ENCODE data around the gene RUSC1.
A peak's percentile ranks its signal among the peaks of the same experiment; 100 is the strongest.

Gene RUSC1

DNA sequence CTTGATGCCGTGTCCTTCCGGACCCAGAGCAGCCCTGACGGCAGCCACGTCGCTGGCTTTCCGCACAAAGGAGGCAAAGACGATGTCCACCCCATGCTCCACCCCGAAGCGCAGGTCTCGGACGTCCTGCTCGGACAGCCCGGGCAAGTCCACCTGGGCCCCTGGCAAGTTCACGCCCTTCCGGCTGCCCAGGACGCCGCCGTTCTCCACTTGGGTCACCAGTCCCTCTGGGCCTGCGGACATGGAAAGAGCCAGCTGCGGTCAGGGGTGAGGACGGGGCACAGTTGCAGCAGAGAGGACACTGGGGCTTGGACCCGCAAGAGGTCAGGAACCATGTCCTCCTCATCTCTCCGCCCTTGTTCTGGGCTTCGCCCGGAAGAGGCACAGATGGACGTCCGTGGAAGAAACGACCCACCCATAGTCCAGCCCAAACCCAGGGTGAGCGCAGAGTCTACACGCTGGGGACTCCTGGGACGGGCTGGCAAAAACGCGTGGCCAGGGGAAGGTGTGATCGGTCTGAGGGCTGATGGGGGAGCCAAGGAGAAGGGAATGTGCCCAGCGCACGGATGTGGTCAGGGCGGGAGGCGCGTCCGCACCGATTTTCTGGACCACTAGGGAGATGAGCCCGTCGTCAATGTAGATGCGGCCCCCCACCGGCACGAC is 26.0 kb upstream of the RUSC1 start:
- TF ChIP-seq, protein P1, sequence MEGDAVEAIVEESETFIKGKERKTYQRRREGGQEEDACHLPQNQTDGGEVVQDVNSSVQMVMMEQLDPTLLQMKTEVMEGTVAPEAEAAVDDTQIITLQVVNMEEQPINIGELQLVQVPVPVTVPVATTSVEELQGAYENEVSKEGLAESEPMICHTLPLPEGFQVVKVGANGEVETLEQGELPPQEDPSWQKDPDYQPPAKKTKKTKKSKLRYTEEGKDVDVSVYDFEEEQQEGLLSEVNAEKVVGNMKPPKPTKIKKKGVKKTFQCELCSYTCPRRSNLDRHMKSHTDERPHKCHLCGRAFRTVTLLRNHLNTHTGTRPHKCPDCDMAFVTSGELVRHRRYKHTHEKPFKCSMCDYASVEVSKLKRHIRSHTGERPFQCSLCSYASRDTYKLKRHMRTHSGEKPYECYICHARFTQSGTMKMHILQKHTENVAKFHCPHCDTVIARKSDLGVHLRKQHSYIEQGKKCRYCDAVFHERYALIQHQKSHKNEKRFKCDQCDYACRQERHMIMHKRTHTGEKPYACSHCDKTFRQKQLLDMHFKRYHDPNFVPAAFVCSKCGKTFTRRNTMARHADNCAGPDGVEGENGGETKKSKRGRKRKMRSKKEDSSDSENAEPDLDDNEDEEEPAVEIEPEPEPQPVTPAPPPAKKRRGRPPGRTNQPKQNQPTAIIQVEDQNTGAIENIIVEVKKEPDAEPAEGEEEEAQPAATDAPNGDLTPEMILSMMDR (IDR thresholded peaks at IDR 0.05; ENCODE audit: unreplicated experiment in 3 of 3): no peak
- Mint-ChIP-seq H3K9me3 (peaks cover 3% of the 10 kb centered on the region), H3K4me3 (no peak overlapping the region), H3K27me3 (ENCODE audit: low read depth) (peaks cover 56% of the 10 kb centered on the region), H3K36me3 (ENCODE audit: low read depth) (no peaks in the 10 kb centered on the region), H3K4me1 (peaks cover 13% of the 10 kb centered on the region), H3K27ac (no peak overlapping the region)

DNA sequence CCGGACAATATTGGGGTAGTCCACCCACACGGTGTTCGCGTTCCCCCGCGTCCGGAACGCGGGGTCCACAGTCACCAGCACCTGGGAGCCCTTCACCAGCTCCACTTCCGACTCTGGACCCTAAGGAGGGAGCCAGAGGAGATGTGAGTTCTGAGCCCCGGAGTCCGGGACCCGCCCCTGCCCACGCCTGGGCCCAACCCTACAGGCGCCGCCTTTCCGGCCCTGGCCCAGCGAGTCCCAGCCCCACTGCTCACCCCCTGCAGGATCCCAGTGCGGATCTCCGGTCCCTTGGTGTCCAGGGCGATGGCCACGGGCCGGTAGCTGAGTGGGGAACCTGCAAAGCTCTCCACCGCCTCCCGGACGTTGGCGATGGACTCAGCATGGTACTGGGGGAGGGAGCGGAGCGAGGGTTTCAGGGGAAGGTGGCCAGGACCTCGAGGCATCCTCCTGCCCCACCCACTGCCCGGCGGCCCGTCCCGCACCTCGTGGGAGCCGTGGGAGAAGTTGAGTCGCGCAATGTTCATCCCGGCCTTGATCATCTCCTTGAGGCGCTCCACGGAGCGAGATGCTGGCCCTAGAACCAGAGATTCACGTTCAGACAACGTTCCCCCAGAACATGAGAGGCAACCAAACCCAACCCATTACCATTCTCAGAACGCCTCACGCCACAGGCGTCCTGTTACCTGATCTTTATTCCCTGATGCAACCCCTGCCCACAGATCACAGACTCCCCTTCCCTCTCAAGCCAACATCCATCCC is 25.3 kb upstream of the RUSC1 start:
- no peaks in the 10 kb centered on the region for H3K36me3 Mint-ChIP-seq (ENCODE audit: low read depth)
- peaks cover 13% of the 10 kb centered on the region for H3K4me1 Mint-ChIP-seq
- H3K4me3 Mint-ChIP-seq: no peak overlapping the region
- TF ChIP-seq, protein P1 (IDR thresholded peaks at IDR 0.05; ENCODE audit: unreplicated experiment in 3 of 3): no peak
- H3K27me3 Mint-ChIP-seq (ENCODE audit: low read depth): peaks cover 56% of the 10 kb centered on the region
- peaks cover 3% of the 10 kb centered on the region for H3K9me3 Mint-ChIP-seq
- no peak overlapping the region for H3K27ac Mint-ChIP-seq

DNA sequence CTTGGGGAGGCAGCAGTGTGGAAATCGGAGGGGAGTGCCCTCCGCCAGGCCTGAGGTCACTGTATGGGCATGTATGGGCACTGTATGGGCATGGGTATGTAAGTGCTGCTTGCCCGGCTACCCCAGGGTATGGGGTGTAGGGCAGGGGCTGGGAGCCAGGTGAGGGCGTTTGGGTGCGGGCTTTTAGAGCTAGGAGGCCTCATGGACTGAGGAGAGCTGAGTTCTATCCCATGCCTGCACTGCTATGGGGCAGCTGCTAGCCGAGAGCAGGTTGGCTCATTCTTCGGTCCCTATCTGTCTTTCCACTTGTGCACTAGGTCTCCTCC is 24.8 kb upstream of the RUSC1 start:
- H3K4me3 Mint-ChIP-seq: no peak overlapping the region
- H3K4me1 Mint-ChIP-seq: peaks cover 13% of the 10 kb centered on the region
- H3K27me3 Mint-ChIP-seq (ENCODE audit: low read depth): peaks cover 56% of the 10 kb centered on the region
- TF ChIP-seq, protein P1 (IDR thresholded peaks at IDR 0.05; ENCODE audit: unreplicated experiment in 3 of 3): no peak
- H3K36me3 Mint-ChIP-seq (ENCODE audit: low read depth): no peaks in the 10 kb centered on the region
- no peak overlapping the region for H3K27ac Mint-ChIP-seq
- H3K9me3 Mint-ChIP-seq: peaks cover 3% of the 10 kb centered on the region

DNA sequence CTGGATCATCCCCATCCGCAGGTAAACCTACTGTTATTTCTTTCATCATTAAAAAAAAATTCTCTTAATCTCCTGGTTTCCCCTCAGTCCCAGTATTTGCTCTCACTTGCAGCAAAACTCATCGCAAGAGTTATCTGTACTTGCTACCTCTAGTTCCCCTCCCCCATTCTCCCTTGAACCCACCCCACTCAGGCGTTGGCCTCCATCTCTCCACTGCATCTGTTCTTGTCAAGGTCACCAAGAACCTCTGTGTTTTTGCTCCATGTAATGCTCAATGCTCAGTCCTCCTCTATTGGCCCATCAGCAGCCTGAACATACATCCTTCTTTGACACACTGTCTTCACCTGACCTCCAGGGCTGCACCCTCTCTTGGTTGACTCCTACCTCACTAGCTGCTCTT is 24.0 kb upstream of the RUSC1 start:
- H3K27ac Mint-ChIP-seq: no peak overlapping the region
- peaks cover 3% of the 10 kb centered on the region for H3K9me3 Mint-ChIP-seq
- no peak overlapping the region for H3K4me3 Mint-ChIP-seq
- no peaks in the 10 kb centered on the region for H3K36me3 Mint-ChIP-seq (ENCODE audit: low read depth)
- H3K27me3 Mint-ChIP-seq (ENCODE audit: low read depth): peaks cover 52% of the 10 kb centered on the region
- TF ChIP-seq, protein P1 (IDR thresholded peaks at IDR 0.05; ENCODE audit: unreplicated experiment in 3 of 3): no peak
- H3K4me1 Mint-ChIP-seq: peaks cover 13% of the 10 kb centered on the region

DNA sequence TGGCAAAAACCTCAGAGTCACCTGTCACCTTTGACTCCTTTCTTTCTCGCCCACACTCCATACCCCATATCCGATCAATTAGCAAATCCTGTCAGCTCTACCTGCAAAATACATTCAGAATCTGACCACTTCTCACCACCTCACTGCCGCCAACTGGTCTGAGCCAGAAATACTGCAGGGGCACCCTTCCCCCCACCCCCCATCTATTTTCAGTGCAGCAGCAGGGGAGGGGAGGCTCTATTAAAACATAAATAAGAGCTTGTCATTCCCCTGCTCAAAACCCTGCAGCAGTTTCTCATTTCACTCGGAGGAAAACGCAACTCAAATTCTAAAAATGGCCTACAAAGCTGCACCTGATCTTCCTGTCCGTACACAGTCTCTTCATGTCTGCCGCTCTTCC is 23.3 kb upstream of the RUSC1 start:
- H3K4me1 Mint-ChIP-seq: peaks cover 13% of the 10 kb centered on the region
- H3K36me3 Mint-ChIP-seq (ENCODE audit: low read depth): no peaks in the 10 kb centered on the region
- H3K4me3 Mint-ChIP-seq: peak overlapping the region in 1 of 3 experiments; percentile 10
- TF ChIP-seq, protein P1 (IDR thresholded peaks at IDR 0.05; ENCODE audit: unreplicated experiment in 3 of 3): no peak
- no peak overlapping the region for H3K27ac Mint-ChIP-seq
- peaks cover 3% of the 10 kb centered on the region for H3K9me3 Mint-ChIP-seq
- peaks cover 44% of the 10 kb centered on the region for H3K27me3 Mint-ChIP-seq (ENCODE audit: low read depth)

DNA sequence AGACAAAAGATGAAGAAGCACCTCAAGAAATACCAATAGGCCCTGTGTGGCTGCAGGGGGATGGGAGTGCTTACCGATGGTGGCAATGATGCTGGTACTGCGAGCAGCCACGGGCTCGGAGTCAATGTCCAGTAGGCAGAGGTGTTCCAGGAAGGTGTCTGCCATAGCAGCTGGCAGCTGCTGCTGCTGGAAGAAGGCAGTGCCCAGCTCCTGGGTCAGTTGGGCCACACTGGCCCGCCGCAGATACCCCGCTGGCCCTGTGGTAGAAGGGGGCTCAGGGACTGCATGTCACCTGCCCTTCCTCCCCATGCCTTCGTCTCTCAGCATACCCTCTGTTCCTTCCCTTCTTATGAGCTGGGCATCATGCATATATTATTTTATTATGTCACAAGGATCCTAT is 20.7 kb upstream of the RUSC1 start:
- TF ChIP-seq, protein P1 (IDR thresholded peaks at IDR 0.05; ENCODE audit: unreplicated experiment in 3 of 3): no peak
- H3K36me3 Mint-ChIP-seq (ENCODE audit: low read depth): no peaks in the 10 kb centered on the region
- peaks cover 3% of the 10 kb centered on the region for H3K9me3 Mint-ChIP-seq
- peaks cover 28% of the 10 kb centered on the region for H3K27me3 Mint-ChIP-seq (ENCODE audit: low read depth)
- no peak overlapping the region for H3K27ac Mint-ChIP-seq
- H3K4me3 Mint-ChIP-seq: no peak overlapping the region
- H3K4me1 Mint-ChIP-seq: peaks cover 14% of the 10 kb centered on the region
